Measurements from ENCODE around the gene TAX1BP3.

GRCh38 chr17:3688027-3688553 is 19.7 kb upstream of the TAX1BP3 start:
- TF ChIP-seq CTCF (IDR thresholded peaks at IDR 0.05; ENCODE audit: low read depth, low read length, missing input control) (no peak), SP1 (IDR thresholded peaks at IDR 0.05) (no peak), TAF1 (conservative IDR thresholded peaks at IDR 0.05) (no peak), HNF4G (IDR thresholded peaks at IDR 0.05) (no peak)

All from liver (tissue), 3 donors.